Measurements from ENCODE around the gene CCDC93.

GRCh38 chr2:117967977-117968718, 45.7 kb downstream of the CCDC93 start:
- TF ChIP-seq CTCF (conservative IDR thresholded peaks at IDR 0.05) (no peak), ZFX (IDR thresholded peaks at IDR 0.05) (no peak)

Measured in C4-2B (cell line).